ENCODE measurements around the gene GSKIP.

GRCh38 chr14:96398432-96398831 is 35.1 kb downstream of the GSKIP start:
- TF ChIP-seq CTCF (IDR thresholded peaks at IDR 0.05; ENCODE audit: low read depth, low read length) = no peak
- TF ChIP-seq EZH2phosphoT487 (IDR thresholded peaks at IDR 0.05; ENCODE audit: low read depth) = no peak

Data from OCI-LY3 (cell line).